Thyroid gland (tissue), 4 donors: ENCODE data around the gene MRPL44. TPM values are rescaled to one million over a fixed set of nuclear protein-coding genes. Genes with fewer than 3 reads are reported as not detected.
"Not testable (repeated sequence)": the region's sequence is repeated elsewhere in the genome, so short reads cannot be mapped to it uniquely, and the experiment has no call there.

ENCODE experiments used
- DNase-seq, 2 donors: peaks; one replicate each; pipeline ENCODE4 v3.0.0-alpha.2; 2019
- H3K27ac ChIP-seq, 3 donors: fragments of 200-600 bp; sonication (generic); 1 replicate in 2 of 3; 2 replicates in 1 of 3; pipeline ENCODE4 v1.5.1; 2016 to 2019; ENCODE audit warnings: mild to moderate bottlenecking in 1 of 3, moderate library complexity in 1 of 3
- H3K27me3 ChIP-seq: fragments of 200-600 bp; sonication (generic); one replicate; pipeline ENCODE4 v1.5.1; 2019
- H3K36me3 ChIP-seq, 2 donors: fragments of 200-600 bp; sonication (generic); one replicate each; pipeline ENCODE4 v1.5.1; 2016 to 2019
- H3K4me1 ChIP-seq, 2 donors: fragments of 200-600 bp; sonication (generic); one replicate each; pipeline ENCODE4 v1.5.1; 2017 to 2019
- H3K4me3 ChIP-seq, 3 donors: fragments of 200-600 bp; sonication (generic); replicated peaks in 1 of 3; 1 replicate in 2 of 3; 2 replicates in 1 of 3; pipeline ENCODE4 v1.5.1; 2016; ENCODE audit warnings: mild to moderate bottlenecking in 1 of 3
- H3K9me3 ChIP-seq: fragments of 200-600 bp; sonication (generic); one replicate; pipeline ENCODE4 v1.5.1; 2017
- CTCF ChIP-seq, 6 experiments: fragments of 200-600 bp in 3 of 6; fragments of 450-650 bp in 3 of 6; sonication (generic) in 3 of 6; IDR thresholded peaks; one replicate each; pipeline ENCODE4 v1.5.1; 2016 to 2019; ENCODE audit warnings: antibody characterized with exemption in 6 of 6, mild to moderate bottlenecking in 2 of 6, inconsistent platforms in 1 of 6, moderate library complexity in 1 of 6
- POLR2A ChIP-seq, 2 donors: fragments of 450-650 bp; IDR thresholded peaks; one replicate each; pipeline ENCODE4 v1.6.1; 2017; ENCODE audit warnings: antibody characterized with exemption in 2 of 2, mild to moderate bottlenecking in 2 of 2, moderate library complexity in 1 of 2
- WGBS, 2 donors: methylation state at CpG; one replicate each; pipeline ENCODE4 v1.1.5; 2017; 5-methylcytosine and 5-hydroxymethylcytosine counted together
- intact Hi-C: fragments of 100-400 bp; cut with DNase I; formaldehyde crosslinking; loops from one replicate; pipeline ENCODE4 v1.15.1; 2023
- total RNA-seq, 4 donors: library from RNA; depleted of rRNA; stranded (reverse); fragments of >200 nt; gene quantifications; one replicate each; pipeline ENCODE4 v1.2.3, GENCODE V29; 2016

The MRPL44 gene
- total RNA-seq, 4 donors from 2014 or later, result 18.4 to 27.1 (median 25.3) TPM

GRCh38 chr2:223998948-223999347, 41.7 kb downstream of the MRPL44 start:
- TF ChIP-seq CTCF (IDR thresholded peaks at IDR 0.05) (no peak), POLR2A (IDR thresholded peaks at IDR 0.05) (no peak)
- Histone ChIP-seq H3K27me3 (no peaks in the 10 kb centered on the region), H3K9me3 (no peaks in the 10 kb centered on the region), H3K4me3 (no peak overlapping the region), H3K27ac (no peak overlapping the region), H3K4me1 (no peaks in the 10 kb centered on the region), H3K36me3 (no peaks in the 10 kb centered on the region)
- intact Hi-C loops, result loop anchor here (5.0 kb wide), 1 partner anchor 283 kb away; no protein-coding TSS in a partner anchor
- 74% methylated on average over 2 of the region's 2 CpGs for WGBS, 2 donors
- no peak for DNase-seq

DNA sequence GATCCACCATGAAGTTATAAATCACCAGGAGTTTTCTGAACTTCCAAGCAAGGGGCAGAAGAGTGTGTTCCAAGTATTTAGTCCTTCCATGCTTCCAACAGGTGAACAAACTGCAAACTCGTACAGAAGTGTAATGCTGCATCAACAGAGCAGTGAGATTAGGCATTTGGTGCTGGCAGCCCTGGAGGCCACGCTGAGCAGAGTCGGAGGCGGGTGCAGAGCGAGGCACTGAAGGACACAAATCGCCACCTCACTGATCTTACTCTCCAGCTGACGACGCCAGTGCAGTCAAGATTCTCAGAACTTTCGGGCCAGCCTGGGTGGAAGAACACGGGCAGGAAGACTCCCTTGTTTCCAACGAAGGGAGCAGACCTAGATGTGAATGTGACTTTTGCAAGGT, 42.6 kb downstream of the MRPL44 start:
- intact Hi-C loops, result loop anchor here (5.0 kb wide), 1 partner anchor 282 kb away; no protein-coding TSS in a partner anchor
- no peak overlapping the region for H3K4me3 ChIP-seq
- H3K36me3 ChIP-seq, result no peaks in the 10 kb centered on the region
- no peak for TF ChIP-seq POLR2A (IDR thresholded peaks at IDR 0.05)
- H3K27ac ChIP-seq, result no peak overlapping the region
- H3K9me3 ChIP-seq, result no peaks in the 10 kb centered on the region
- H3K4me1 ChIP-seq, result no peaks in the 10 kb centered on the region
- WGBS, 2 donors, result 92 to 93% methylated on average over 11 of the region's 11 CpGs
- no peak for DNase-seq
- no peaks in the 10 kb centered on the region for H3K27me3 ChIP-seq

DNA sequence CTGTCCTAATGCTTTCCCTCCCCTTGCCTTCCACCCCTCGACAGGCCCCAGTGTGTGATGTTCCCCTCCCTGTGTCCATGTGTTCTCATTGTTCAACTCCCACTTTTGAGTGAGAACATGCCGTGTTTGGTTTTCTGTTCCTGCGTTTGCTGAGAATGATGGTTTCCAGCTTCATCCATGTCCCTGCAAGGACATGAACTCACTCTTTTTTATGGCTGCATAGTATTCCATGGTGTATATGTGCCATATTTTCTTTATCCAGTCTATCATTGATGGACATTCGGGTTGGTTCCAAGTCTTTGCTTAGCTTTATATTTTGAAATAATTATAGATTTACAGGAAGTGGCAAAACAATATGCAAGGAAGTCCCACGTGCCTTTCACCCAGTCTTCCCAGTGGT, 43.4 kb downstream of the MRPL44 start:
- H3K9me3 ChIP-seq, H3K27ac ChIP-seq, H3K36me3 ChIP-seq, H3K4me3 ChIP-seq, DNase-seq, H3K27me3 ChIP-seq, H3K4me1 ChIP-seq, intact Hi-C loops: not testable (repeated sequence)
- 94 to 97% methylated on average over 5 of the region's 5 CpGs for WGBS, 2 donors

DNA sequence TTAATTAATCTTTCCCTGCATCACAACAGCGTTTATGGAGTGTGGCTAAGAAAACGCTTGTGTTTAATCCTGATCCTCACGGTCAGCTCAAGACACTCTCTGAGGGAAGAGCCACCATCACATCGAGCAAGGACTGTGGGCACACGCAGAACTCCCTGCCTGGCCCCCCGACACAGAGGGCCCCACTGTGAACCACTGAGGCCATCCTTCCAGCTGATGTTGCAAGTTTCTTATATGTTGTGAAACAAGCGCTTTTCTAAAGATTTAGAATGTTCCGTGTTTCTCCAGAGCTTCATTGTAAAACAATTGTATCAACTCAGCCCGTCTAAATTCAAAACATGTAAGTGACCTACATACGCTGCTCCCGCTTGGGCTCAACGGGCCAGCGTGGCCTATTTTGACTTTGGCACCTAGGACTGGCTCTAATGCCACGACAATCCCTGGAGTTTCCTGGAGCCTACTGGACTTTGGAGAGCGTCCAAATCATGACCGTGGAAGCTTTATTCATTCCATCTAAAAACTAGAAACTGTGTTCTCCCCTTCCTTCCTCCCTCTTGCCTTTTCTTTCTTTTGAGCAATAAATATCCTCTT, 46.9 kb downstream of the MRPL44 start:
- Histone ChIP-seq H3K9me3 (no peaks in the 10 kb centered on the region), H3K27ac (no peak overlapping the region), H3K4me3 (no peak overlapping the region), H3K27me3 (no peaks in the 10 kb centered on the region), H3K36me3 (no peaks in the 10 kb centered on the region), H3K4me1 (peaks cover 0 to 4% of the 10 kb centered on the region in 2 donors)
- intact Hi-C loops, result no loop called here
- WGBS, 2 donors, result 61 to 68% methylated on average over 16 of the region's 16 CpGs
- TF ChIP-seq CTCF (IDR thresholded peaks at IDR 0.05) (no peak), POLR2A (IDR thresholded peaks at IDR 0.05) (no peak)
- DNase-seq, result peak in 1 of 2 donors; percentile 23

GRCh38 chr2:224008702-224009261, 51.5 kb downstream of the MRPL44 start:
- no peaks in the 10 kb centered on the region for H3K27me3 ChIP-seq
- 78% methylated on average over 10 to 12 of the region's 12 CpGs for whole genome bisulfite sequencing, 2 donors
- no peak for DNase-seq
- no peaks in the 10 kb centered on the region for H3K9me3 ChIP-seq
- no peaks in the 10 kb centered on the region for H3K36me3 ChIP-seq
- intact Hi-C loops, result no loop called here
- peaks cover 10 to 22% of the 10 kb centered on the region in 2 donors for H3K4me1 ChIP-seq
- no peak overlapping the region for H3K4me3 ChIP-seq
- TF ChIP-seq POLR2A (IDR thresholded peaks at IDR 0.05) (no peak), CTCF (IDR thresholded peaks at IDR 0.05) (no peak)
- H3K27ac ChIP-seq, result no peak overlapping the region

DNA sequence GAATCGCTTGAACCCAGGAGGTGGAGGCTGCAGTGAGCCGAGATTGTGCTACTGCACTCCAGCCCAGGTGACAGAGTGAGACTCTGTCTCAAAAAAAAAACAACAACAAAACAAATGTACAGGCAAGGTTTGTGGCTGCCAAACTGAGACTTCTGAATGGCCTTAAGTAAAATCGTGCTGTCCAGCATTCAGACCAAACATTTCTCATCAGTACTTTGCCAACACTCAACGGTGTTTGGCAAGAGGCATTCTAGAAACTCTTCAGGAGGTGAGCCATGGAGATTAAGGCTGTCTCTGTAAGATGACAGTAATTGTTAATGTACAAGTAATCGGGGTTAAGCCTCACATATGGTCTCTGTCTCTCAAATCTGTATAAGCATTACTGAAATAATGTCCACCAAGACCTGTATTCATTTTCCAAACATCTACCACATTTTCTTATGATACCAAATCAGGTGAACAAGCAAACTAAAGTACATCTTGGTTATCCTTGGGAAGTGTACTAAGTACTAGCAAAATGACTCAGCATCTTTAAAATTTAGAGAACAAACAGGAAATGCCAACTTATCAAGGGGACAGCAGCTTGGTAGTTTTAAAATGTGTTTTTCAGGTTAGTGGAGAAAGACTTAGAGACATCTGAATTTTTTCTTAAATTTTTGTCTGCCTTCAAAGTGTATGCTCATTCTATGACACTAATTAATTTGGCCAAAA, 52.5 kb downstream of the MRPL44 start:
- Histone ChIP-seq H3K9me3 (no peaks in the 10 kb centered on the region), H3K4me1 (peaks cover 10 to 22% of the 10 kb centered on the region in 2 donors), H3K36me3 (no peaks in the 10 kb centered on the region), H3K27ac (no peak overlapping the region), H3K27me3 (no peaks in the 10 kb centered on the region), H3K4me3 (no peak overlapping the region)
- DNase-seq, result peak; percentile 12 to 14
- intact Hi-C loops, result no loop called here
- TF ChIP-seq CTCF (IDR thresholded peaks at IDR 0.05), result no peak
- TF ChIP-seq POLR2A (IDR thresholded peaks at IDR 0.05), result no peak
- WGBS, 2 donors, result 55 to 58% methylated on average over 5 of the region's 5 CpGs
